Hepatic stellate cell (primary cell): Measurements from ENCODE around the gene CEMIP.

Experiments
- DNase-seq: peaks from one replicate; pipeline ENCODE4 v3.0.0; 2011; ENCODE audit warnings: low spot score

Gene CEMIP

GRCh38 chr15:80785335-80785734 is 6.2 kb downstream of the CEMIP start:
- peak; percentile 35 for DNase-seq

- no peak for DNase-seq
Observed at GRCh38 chr15:80785811-80786354, 6.7 kb downstream of the CEMIP start.

- DNase-seq = peak; percentile 15
Observed at GRCh38 chr15:80787316-80787715, 8.1 kb downstream of the CEMIP start.

- no peak for DNase-seq
Observed at GRCh38 chr15:80788536-80788935, 9.4 kb downstream of the CEMIP start.

GRCh38 chr15:80789296-80789695 is 10.1 kb downstream of the CEMIP start:
- DNase-seq = peak; percentile 36

GRCh38 chr15:80789796-80790195 is 10.6 kb downstream of the CEMIP start:
- DNase-seq = no peak

- DNase-seq = no peak
Observed at GRCh38 chr15:80790236-80790635, 11.1 kb downstream of the CEMIP start.

- DNase-seq = no peak
Observed at GRCh38 chr15:80791004-80791403, 11.8 kb downstream of the CEMIP start.

- DNase-seq = no peak
Observed at GRCh38 chr15:80796407-80796806, 17.2 kb downstream of the CEMIP start.

- no peak for DNase-seq
Observed at GRCh38 chr15:80798911-80799310, 19.7 kb downstream of the CEMIP start.

GRCh38 chr15:80800067-80800466 is 20.9 kb downstream of the CEMIP start:
- DNase-seq = no peak

- DNase-seq = no peak
Observed at GRCh38 chr15:80801891-80802680, 22.9 kb downstream of the CEMIP start.

GRCh38 chr15:80803580-80804525 is 24.7 kb downstream of the CEMIP start:
- no peak for DNase-seq

- no peak for DNase-seq
Observed at GRCh38 chr15:80804970-80805495, 25.9 kb downstream of the CEMIP start.

GRCh38 chr15:80811781-80812315 is 32.7 kb downstream of the CEMIP start:
- no peak for DNase-seq

- DNase-seq = no peak
Observed at GRCh38 chr15:80815106-80815505, 35.9 kb downstream of the CEMIP start.

- no peak for DNase-seq
Observed at GRCh38 chr15:80816049-80816653, 37.0 kb downstream of the CEMIP start.

GRCh38 chr15:80816936-80817335 is 37.8 kb downstream of the CEMIP start:
- no peak for DNase-seq

- DNase-seq = no peak
Observed at GRCh38 chr15:80817901-80818300, 38.7 kb downstream of the CEMIP start.

GRCh38 chr15:80819001-80819400 is 39.8 kb downstream of the CEMIP start:
- DNase-seq = no peak

- no peak for DNase-seq
Observed at GRCh38 chr15:80820092-80820491, 40.9 kb downstream of the CEMIP start.

GRCh38 chr15:80822256-80822655 is 43.1 kb downstream of the CEMIP start:
- no peak for DNase-seq
